ENCODE data around the gene PTPRG. TPM values are rescaled to one million over a fixed set of nuclear protein-coding genes. Genes with fewer than 3 reads are reported as not detected.

The PTPRG gene
- total and polyA plus RNA-seq, 2 experiments from 2014 or later, result 24.4 to 131 TPM

DNA sequence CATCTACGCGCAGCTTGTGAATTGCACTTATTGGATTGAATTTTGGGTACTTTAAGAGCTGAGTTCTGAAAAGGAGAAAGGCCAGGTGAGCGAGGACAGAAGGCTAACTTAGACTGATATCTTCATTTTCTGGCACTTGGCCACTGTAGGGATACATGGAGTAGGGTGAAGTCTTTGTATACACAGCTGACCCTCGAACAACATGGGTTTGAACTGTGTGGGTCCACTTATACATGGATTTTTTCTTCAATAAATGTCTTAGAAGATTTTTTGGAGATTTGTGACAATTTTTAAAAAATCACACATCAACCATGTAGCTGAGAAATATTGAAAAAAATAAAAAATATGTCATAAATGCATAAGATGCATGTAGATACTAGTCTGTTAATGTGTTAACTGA, 18.3 kb downstream of the PTPRG start:
- Histone ChIP-seq H3K79me2 (replicated peaks; ENCODE audit: insufficient read depth) (peaks cover 100% of the 10 kb centered on the region), H3K27ac (ENCODE audit: low read depth) (no peak overlapping the region), H2AFZ (no peak overlapping the region), H4K20me1 (replicated peaks; ENCODE audit: insufficient read depth) (peaks cover 74% of the 10 kb centered on the region), H3K4me2 (no peak overlapping the region), H3K27me3 (ENCODE audit: insufficient read depth) (no peaks in the 10 kb centered on the region), H3K9me2 (ENCODE audit: insufficient read depth) (no peaks in the 10 kb centered on the region), H3K36me3 (ENCODE audit: insufficient read depth) (no peaks in the 10 kb centered on the region), H3F3A (replicated peaks; ENCODE audit: low read depth) (no peaks in the 10 kb centered on the region), H3K4me3 (no peak overlapping the region), H3K4me1 (ENCODE audit: insufficient read depth) (peaks cover 60% of the 10 kb centered on the region)
- Mint-ChIP-seq H3K36me3 (ENCODE audit: low read depth) (peaks cover 14% of the 10 kb centered on the region; the same call in 2 of the 3 replicates), H3K27me3 (ENCODE audit: insufficient read depth, low read depth, poor library complexity) (peaks cover 4% of the 10 kb centered on the region), H3K9me3 (no peaks in the 10 kb centered on the region), H3K27ac (no peak overlapping the region), H3K4me3 (no peak overlapping the region), H3K4me1 (peaks cover 71% of the 10 kb centered on the region)
- no peak for ATAC-seq
- DNase-seq (ENCODE audit: low spot score), result no peak
- TF ChIP-seq STAT1 (IDR thresholded peaks at IDR 0.05; ENCODE audit: unreplicated experiment), result no peak
- TF ChIP-seq, protein P1, sequence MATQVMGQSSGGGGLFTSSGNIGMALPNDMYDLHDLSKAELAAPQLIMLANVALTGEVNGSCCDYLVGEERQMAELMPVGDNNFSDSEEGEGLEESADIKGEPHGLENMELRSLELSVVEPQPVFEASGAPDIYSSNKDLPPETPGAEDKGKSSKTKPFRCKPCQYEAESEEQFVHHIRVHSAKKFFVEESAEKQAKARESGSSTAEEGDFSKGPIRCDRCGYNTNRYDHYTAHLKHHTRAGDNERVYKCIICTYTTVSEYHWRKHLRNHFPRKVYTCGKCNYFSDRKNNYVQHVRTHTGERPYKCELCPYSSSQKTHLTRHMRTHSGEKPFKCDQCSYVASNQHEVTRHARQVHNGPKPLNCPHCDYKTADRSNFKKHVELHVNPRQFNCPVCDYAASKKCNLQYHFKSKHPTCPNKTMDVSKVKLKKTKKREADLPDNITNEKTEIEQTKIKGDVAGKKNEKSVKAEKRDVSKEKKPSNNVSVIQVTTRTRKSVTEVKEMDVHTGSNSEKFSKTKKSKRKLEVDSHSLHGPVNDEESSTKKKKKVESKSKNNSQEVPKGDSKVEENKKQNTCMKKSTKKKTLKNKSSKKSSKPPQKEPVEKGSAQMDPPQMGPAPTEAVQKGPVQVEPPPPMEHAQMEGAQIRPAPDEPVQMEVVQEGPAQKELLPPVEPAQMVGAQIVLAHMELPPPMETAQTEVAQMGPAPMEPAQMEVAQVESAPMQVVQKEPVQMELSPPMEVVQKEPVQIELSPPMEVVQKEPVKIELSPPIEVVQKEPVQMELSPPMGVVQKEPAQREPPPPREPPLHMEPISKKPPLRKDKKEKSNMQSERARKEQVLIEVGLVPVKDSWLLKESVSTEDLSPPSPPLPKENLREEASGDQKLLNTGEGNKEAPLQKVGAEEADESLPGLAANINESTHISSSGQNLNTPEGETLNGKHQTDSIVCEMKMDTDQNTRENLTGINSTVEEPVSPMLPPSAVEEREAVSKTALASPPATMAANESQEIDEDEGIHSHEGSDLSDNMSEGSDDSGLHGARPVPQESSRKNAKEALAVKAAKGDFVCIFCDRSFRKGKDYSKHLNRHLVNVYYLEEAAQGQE (IDR thresholded peaks at IDR 0.05; ENCODE audit: unreplicated experiment), result no peak
- TF ChIP-seq, protein P2, sequence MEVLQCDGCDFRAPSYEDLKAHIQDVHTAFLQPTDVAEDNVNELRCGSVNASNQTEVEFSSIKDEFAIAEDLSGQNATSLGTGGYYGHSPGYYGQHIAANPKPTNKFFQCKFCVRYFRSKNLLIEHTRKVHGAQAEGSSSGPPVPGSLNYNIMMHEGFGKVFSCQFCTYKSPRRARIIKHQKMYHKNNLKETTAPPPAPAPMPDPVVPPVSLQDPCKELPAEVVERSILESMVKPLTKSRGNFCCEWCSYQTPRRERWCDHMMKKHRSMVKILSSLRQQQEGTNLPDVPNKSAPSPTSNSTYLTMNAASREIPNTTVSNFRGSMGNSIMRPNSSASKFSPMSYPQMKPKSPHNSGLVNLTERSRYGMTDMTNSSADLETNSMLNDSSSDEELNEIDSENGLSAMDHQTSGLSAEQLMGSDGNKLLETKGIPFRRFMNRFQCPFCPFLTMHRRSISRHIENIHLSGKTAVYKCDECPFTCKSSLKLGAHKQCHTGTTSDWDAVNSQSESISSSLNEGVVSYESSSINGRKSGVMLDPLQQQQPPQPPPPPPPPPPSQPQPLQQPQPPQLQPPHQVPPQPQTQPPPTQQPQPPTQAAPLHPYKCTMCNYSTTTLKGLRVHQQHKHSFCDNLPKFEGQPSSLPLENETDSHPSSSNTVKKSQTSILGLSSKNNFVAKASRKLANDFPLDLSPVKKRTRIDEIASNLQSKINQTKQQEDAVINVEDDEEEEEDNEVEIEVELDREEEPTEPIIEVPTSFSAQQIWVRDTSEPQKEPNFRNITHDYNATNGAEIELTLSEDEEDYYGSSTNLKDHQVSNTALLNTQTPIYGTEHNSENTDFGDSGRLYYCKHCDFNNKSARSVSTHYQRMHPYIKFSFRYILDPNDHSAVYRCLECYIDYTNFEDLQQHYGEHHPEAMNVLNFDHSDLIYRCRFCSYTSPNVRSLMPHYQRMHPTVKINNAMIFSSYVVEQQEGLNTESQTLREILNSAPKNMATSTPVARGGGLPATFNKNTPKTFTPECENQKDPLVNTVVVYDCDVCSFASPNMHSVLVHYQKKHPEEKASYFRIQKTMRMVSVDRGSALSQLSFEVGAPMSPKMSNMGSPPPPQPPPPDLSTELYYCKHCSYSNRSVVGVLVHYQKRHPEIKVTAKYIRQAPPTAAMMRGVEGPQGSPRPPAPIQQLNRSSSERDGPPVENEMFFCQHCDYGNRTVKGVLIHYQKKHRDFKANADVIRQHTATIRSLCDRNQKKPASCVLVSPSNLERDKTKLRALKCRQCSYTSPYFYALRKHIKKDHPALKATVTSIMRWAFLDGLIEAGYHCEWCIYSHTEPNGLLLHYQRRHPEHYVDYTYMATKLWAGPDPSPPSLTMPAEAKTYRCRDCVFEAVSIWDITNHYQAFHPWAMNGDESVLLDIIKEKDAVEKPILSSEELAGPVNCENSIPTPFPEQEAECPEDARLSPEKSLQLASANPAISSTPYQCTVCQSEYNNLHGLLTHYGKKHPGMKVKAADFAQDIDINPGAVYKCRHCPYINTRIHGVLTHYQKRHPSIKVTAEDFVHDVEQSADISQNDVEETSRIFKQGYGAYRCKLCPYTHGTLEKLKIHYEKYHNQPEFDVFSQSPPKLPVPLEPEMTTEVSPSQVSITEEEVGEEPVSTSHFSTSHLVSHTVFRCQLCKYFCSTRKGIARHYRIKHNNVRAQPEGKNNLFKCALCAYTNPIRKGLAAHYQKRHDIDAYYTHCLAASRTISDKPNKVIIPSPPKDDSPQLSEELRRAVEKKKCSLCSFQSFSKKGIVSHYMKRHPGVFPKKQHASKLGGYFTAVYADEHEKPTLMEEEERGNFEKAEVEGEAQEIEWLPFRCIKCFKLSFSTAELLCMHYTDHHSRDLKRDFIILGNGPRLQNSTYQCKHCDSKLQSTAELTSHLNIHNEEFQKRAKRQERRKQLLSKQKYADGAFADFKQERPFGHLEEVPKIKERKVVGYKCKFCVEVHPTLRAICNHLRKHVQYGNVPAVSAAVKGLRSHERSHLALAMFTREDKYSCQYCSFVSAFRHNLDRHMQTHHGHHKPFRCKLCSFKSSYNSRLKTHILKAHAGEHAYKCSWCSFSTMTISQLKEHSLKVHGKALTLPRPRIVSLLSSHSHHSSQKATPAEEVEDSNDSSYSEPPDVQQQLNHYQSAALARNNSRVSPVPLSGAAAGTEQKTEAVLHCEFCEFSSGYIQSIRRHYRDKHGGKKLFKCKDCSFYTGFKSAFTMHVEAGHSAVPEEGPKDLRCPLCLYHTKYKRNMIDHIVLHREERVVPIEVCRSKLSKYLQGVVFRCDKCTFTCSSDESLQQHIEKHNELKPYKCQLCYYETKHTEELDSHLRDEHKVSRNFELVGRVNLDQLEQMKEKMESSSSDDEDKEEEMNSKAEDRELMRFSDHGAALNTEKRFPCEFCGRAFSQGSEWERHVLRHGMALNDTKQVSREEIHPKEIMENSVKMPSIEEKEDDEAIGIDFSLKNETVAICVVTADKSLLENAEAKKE (CRISPR knock-in tag; IDR thresholded peaks at IDR 0.05), result no peak

Measured in GM23338 (cell line).